ENCODE measurements around the gene BAHCC1. TPM values are rescaled to one million over a fixed set of nuclear protein-coding genes. Genes with fewer than 3 reads are reported as not detected.

The BAHCC1 gene
- total RNA-seq, 1 experiment from 2014 or later = 3.1 TPM

DNA sequence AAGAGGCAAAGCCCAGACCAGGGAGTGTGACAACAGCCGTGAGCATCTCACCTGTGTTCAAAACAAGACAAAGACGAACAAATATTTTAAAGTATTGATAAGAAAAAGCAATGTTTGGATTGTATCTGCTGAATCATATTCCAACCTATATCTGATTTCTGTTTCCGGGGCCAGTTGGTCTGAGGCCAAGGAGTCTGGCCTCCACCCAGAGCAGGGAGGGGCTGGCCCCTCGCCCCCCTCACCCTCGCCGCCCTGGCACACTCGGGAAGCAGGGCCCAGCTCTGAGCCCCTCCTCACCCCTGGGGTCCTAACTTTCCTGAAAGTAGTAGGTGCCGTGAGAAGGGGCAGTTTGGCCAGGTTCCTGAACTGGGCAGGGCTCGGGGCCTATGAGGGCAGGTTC is 69.3 kb downstream of the BAHCC1 start:
- H3K4me2 ChIP-seq (ENCODE audit: insufficient read depth, insufficient read length, low read length) = no peak overlapping the region
- no peak overlapping the region for H3K18ac ChIP-seq (ENCODE audit: insufficient read length, low read depth, low read length)
- Mint-ChIP-seq H3K9me3 (no peaks in the 10 kb centered on the region), H3K27ac (0 out of 7 replicates have a peak overlapping the region, but pooled peaks of 1 of the 3 experiments have one; percentile 15), H3K27me3 (ENCODE audit: low read depth) (no peaks in the 10 kb centered on the region), H3K4me1 (peaks cover 0 to 5% of the 10 kb centered on the region in 2 experiments; a peak in 1 of 4 replicates), H3K4me3 (no peak overlapping the region), H3K36me3 (ENCODE audit: insufficient read depth in 1 of 3, low read depth in 3 of 3) (no peaks in the 10 kb centered on the region)
- no peak overlapping the region for H4K5ac ChIP-seq (ENCODE audit: insufficient read length, low read depth, low read length)
- no peak overlapping the region for H4K91ac ChIP-seq (ENCODE audit: insufficient read length, low read depth, low read length)
- H4K20me1 ChIP-seq (ENCODE audit: control insufficient read depth, insufficient read depth, insufficient read length) = no peaks in the 10 kb centered on the region
- no peaks in the 10 kb centered on the region for H3K23me2 ChIP-seq (ENCODE audit: insufficient read length, low read depth, low read length, poor library complexity, severe bottlenecking)
- no CpG with 5 or more reads among the region's 9 CpGs for WGBS (ENCODE audit: extremely low coverage, insufficient read length, low lambda C conversion rate)
- H2BK15ac ChIP-seq (ENCODE audit: low read depth, low read length) = no peak overlapping the region
- H4K8ac ChIP-seq (replicated peaks; ENCODE audit: insufficient read length, low read depth, low read length) = no peak overlapping the region
- H3K9ac ChIP-seq (ENCODE audit: extremely low read depth, insufficient read length, low read length) = no peak overlapping the region
- no peak overlapping the region for H2BK5ac ChIP-seq (ENCODE audit: insufficient read length, low read length)
- no peak for TF ChIP-seq CTCF (conservative IDR thresholded peaks at IDR 0.05)
- no peak overlapping the region for H3K14ac ChIP-seq (ENCODE audit: insufficient read depth, low read length)
- H3K79me2 ChIP-seq (ENCODE audit: insufficient read depth, low read length) = no peaks in the 10 kb centered on the region
- H2BK20ac ChIP-seq (ENCODE audit: low read depth, low read length, poor library complexity, severe bottlenecking) = no peak overlapping the region
- no peak for DNase-seq
- no peaks in the 10 kb centered on the region for H3K4me1 ChIP-seq (ENCODE audit: insufficient read depth, low read length)
- no peaks in the 10 kb centered on the region for H3K79me1 ChIP-seq (ENCODE audit: insufficient read depth, low read depth, low read length, poor library complexity, severe bottlenecking)
- H3K56ac ChIP-seq (ENCODE audit: insufficient read length, low read depth, low read length) = no peak overlapping the region
- H3T11ph ChIP-seq (ENCODE audit: low read length) = no peak overlapping the region
- H2BK120ac ChIP-seq (ENCODE audit: low read depth, low read length, poor library complexity, severe bottlenecking) = no peak overlapping the region
- no peak overlapping the region for H3K23ac ChIP-seq (ENCODE audit: insufficient read length, low read depth, low read length)
- no peak overlapping the region for H2AK5ac ChIP-seq (ENCODE audit: insufficient read length, low read length)
- H2BK12ac ChIP-seq (ENCODE audit: insufficient read length, low read depth, low read length) = no peak overlapping the region
- H3K27ac ChIP-seq (ENCODE audit: insufficient read length, low read depth, low read length) = no peak overlapping the region
- no peaks in the 10 kb centered on the region for H3K9me3 ChIP-seq (ENCODE audit: control insufficient read depth, low read depth, low read length)
- no peaks in the 10 kb centered on the region for H3K27me3 ChIP-seq (ENCODE audit: insufficient read depth, low read length)
- no peak overlapping the region for H2AFZ ChIP-seq (ENCODE audit: low read length)
- H3K4ac ChIP-seq (ENCODE audit: low read depth, low read length) = no peak overlapping the region
